Transverse colon (tissue), 4 donors: ENCODE results near the gene GASK1A. TPM values are rescaled to one million over a fixed set of nuclear protein-coding genes. Genes with fewer than 3 reads are reported as not detected.

Source experiments
- DNase-seq: peaks from one replicate; pipeline ENCODE4 v3.0.0-alpha.2; 2019
- H3K27ac ChIP-seq, 4 donors: fragments of 200-600 bp; sonication (generic); 2 replicates each; pipeline ENCODE4 v1.5.1; 2016 to 2018; ENCODE audit warnings: inconsistent platforms in 4 of 4
- H3K27me3 ChIP-seq: fragments of 200-600 bp; sonication (generic); 2 replicates; pipeline ENCODE4 v1.5.1; 2017; ENCODE audit warnings: inconsistent platforms
- H3K36me3 ChIP-seq, 4 donors: fragments of 200-600 bp; sonication (generic); 2 replicates each; pipeline ENCODE4 v1.5.1; 2017 to 2019; ENCODE audit warnings: inconsistent platforms in 4 of 4
- H3K4me1 ChIP-seq, 4 donors: fragments of 200-600 bp; sonication (generic); 2 replicates each; pipeline ENCODE4 v1.5.1; 2017 to 2020; ENCODE audit warnings: inconsistent platforms in 4 of 4
- H3K4me3 ChIP-seq, 4 donors: fragments of 200-600 bp; sonication (generic); 1 replicate in 1 of 4; 2 replicates in 3 of 4; pipeline versions ENCODE4 v1.5.1 to v1.6.1; 2017 to 2019; ENCODE audit warnings: inconsistent platforms in 4 of 4
- H3K9me3 ChIP-seq, 2 donors: fragments of 200-600 bp; sonication (generic); 2 replicates each; pipeline ENCODE4 v1.5.1; 2017 to 2019; ENCODE audit warnings: inconsistent platforms in 2 of 2
- EP300 ChIP-seq: sonication (generic); formaldehyde crosslinking; IDR thresholded peaks from one replicate; pipeline ENCODE4 v1.6.1; 2017; ENCODE audit warnings: antibody characterized with exemption, low read depth
- POLR2A ChIP-seq: fragments of 450-650 bp; IDR thresholded peaks from one replicate; pipeline ENCODE4 v1.6.1; 2016; ENCODE audit warnings: antibody characterized with exemption, mild to moderate bottlenecking, moderate library complexity
- POLR2AphosphoS5 ChIP-seq, 3 donors: sonication (generic); formaldehyde crosslinking; IDR thresholded peaks; one replicate each; pipeline ENCODE4 v1.6.1; 2016; ENCODE audit warnings: antibody characterized with exemption in 3 of 3
- WGBS, 2 donors: methylation state at CpG; one replicate each; pipeline ENCODE4 v1.1.5; 2018; ENCODE audit warnings: low coverage in 1 of 2; 5-methylcytosine and 5-hydroxymethylcytosine counted together
- in situ Hi-C, 4 donors: fragments of 200-750 bp; cut with MboI; loops; one replicate each; pipeline versions ENCODE4 v1.15.0 to v1.15.1; 2017; ENCODE audit warnings: low sequenced_read_pairs in 3 of 4, low pct_ligation_motif_present in 1 of 4, low pct_unique_long_range_greater_than_20kb in 1 of 4
- intact Hi-C: fragments of 100-400 bp; cut with DNase I; formaldehyde crosslinking; loops from one replicate; pipeline ENCODE4 v1.15.1; 2023; ENCODE audit warnings: low total_unique reads
- total RNA-seq, 4 donors: library from RNA; depleted of rRNA; stranded (reverse); fragments of >200 nt; gene quantifications; one replicate each; pipeline ENCODE4 v1.1.0, GENCODE V29; 2016
- TF ChIP-seq, protein P1 (sequence below), 5 experiments: fragments of 200-600 bp in 3 of 5; fragments of 450-650 bp in 2 of 5; sonication (generic) in 3 of 5; IDR thresholded peaks; 1 replicate in 2 of 5; 2 replicates in 3 of 5; pipeline ENCODE4 v1.5.1; 2016 to 2017; ENCODE audit warnings: antibody characterized with exemption in 5 of 5, inconsistent platforms in 3 of 5, mild to moderate bottlenecking in 2 of 5, moderate library complexity in 1 of 5

The GASK1A gene
- total RNA-seq, 4 donors from 2014 or later = 0.75 to 5.9 (median 3.6) TPM

DNA sequence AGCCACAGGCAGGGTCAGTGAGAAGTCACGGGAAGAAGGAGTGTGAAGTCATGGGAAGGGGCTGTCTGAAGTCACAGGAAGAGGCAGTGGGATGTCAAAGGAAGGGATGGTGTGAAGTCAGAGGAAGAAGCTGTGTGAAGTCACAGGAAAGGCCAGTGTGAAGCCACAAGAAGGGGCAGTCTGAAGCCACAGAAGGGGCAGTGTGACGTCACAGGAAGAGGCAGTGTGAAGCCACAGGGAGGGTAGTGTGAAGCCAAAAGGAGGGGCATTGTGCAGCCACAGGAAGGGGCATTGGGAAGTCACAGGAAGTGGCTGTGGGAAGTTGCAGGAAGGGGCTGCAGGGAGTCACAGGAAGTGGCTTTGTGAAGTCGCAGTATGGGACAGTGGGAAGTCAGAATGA, 35.1 kb downstream of the GASK1A start:
- no peak overlapping the region for H3K27ac ChIP-seq
- peaks cover 0 to 4% (median 0%) of the 10 kb centered on the region in 4 donors for H3K4me1 ChIP-seq

DNA sequence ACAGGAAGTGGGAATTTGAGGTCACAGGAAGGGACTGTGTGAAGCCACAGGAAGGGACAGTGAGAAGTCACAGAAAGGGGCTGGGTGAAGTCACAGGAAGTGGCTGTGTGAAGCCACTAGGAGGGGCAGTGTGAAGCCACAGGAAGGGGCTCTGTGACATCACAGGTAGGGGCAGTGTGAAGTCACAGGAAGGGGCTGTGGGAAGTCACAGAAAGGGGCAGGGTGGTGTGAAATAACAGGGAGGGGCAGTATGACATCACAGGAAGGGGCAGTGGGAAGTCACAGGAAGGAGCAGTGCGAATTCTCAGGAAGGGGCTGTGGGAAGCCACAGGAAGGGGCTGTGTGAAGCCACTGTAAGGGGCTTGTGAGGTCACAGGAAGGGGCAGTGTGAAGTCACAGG, 35.8 kb downstream of the GASK1A start:
- H3K4me1 ChIP-seq = peaks cover 0 to 7% (median 0%) of the 10 kb centered on the region in 4 donors
- no peaks in the 10 kb centered on the region for H3K36me3 ChIP-seq
- no peak for DNase-seq
- no peak overlapping the region for H3K27ac ChIP-seq
- no peaks in the 10 kb centered on the region for H3K27me3 ChIP-seq
- no peak overlapping the region for H3K4me3 ChIP-seq
- in situ Hi-C loops = no loop called here
- TF ChIP-seq, protein P1, sequence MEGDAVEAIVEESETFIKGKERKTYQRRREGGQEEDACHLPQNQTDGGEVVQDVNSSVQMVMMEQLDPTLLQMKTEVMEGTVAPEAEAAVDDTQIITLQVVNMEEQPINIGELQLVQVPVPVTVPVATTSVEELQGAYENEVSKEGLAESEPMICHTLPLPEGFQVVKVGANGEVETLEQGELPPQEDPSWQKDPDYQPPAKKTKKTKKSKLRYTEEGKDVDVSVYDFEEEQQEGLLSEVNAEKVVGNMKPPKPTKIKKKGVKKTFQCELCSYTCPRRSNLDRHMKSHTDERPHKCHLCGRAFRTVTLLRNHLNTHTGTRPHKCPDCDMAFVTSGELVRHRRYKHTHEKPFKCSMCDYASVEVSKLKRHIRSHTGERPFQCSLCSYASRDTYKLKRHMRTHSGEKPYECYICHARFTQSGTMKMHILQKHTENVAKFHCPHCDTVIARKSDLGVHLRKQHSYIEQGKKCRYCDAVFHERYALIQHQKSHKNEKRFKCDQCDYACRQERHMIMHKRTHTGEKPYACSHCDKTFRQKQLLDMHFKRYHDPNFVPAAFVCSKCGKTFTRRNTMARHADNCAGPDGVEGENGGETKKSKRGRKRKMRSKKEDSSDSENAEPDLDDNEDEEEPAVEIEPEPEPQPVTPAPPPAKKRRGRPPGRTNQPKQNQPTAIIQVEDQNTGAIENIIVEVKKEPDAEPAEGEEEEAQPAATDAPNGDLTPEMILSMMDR (IDR thresholded peaks at IDR 0.05) = no peak
- no peak for TF ChIP-seq POLR2AphosphoS5 (IDR thresholded peaks at IDR 0.05)
- TF ChIP-seq EP300 = no peak
- TF ChIP-seq POLR2A = no peak
- no peaks in the 10 kb centered on the region for H3K9me3 ChIP-seq
- WGBS, 2 donors = 41 to 63% methylated on average over 1 of the region's 1 CpG
- intact Hi-C loops = no loop called here

More for the DNA sequence above, 35.1 kb downstream of the GASK1A start:
- in situ Hi-C loops (no loop called here), intact Hi-C loops (no loop called here)
- H3K9me3 ChIP-seq = no peaks in the 10 kb centered on the region
- TF ChIP-seq EP300 (no peak), POLR2AphosphoS5 (IDR thresholded peaks at IDR 0.05) (no peak)
- H3K27me3 ChIP-seq = no peaks in the 10 kb centered on the region
- H3K36me3 ChIP-seq = no peaks in the 10 kb centered on the region
- 76 to 89% methylated on average over 3 of the region's 3 CpGs for WGBS, 2 donors
- no peak for DNase-seq
- no peak overlapping the region for H3K4me3 ChIP-seq

DNA sequence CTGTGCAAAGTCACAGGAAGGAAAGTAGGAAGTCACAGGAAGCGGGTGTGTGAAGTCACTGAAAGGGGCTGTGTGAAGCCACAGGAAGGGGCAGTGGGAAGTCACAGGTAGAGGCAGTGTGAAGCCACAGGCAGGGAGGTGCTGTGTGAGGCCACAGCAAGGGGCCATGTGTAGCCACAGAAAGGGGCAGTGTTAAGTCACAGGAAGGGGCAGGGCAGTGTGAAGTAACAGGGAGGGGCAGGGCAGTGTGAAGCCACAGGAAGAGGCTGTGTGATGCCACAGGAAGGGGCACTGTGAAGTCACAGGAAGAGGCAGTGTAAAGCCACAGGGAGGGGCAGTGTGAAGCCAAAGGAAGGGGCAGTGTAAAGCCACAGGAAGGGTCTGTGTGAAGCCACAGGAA, 36.5 kb downstream of the GASK1A start:
- no peak for DNase-seq
- Histone ChIP-seq H3K27me3 (no peaks in the 10 kb centered on the region), H3K27ac (no peak overlapping the region), H3K36me3 (no peaks in the 10 kb centered on the region), H3K4me1 (peaks cover 0 to 7% (median 0%) of the 10 kb centered on the region in 4 donors), H3K9me3 (no peaks in the 10 kb centered on the region), H3K4me3 (no peak overlapping the region)
- in situ Hi-C loops = no loop called here
- WGBS, 2 donors = 85% methylated on average over 1 of the region's 1 CpG; no CpG with 5 or more reads in 1 of the 2 donors
- TF ChIP-seq, protein P1 (IDR thresholded peaks at IDR 0.05) = no peak
- TF ChIP-seq POLR2AphosphoS5 (IDR thresholded peaks at IDR 0.05) (no peak), EP300 (no peak), POLR2A (no peak)
- intact Hi-C loops = no loop called here

DNA sequence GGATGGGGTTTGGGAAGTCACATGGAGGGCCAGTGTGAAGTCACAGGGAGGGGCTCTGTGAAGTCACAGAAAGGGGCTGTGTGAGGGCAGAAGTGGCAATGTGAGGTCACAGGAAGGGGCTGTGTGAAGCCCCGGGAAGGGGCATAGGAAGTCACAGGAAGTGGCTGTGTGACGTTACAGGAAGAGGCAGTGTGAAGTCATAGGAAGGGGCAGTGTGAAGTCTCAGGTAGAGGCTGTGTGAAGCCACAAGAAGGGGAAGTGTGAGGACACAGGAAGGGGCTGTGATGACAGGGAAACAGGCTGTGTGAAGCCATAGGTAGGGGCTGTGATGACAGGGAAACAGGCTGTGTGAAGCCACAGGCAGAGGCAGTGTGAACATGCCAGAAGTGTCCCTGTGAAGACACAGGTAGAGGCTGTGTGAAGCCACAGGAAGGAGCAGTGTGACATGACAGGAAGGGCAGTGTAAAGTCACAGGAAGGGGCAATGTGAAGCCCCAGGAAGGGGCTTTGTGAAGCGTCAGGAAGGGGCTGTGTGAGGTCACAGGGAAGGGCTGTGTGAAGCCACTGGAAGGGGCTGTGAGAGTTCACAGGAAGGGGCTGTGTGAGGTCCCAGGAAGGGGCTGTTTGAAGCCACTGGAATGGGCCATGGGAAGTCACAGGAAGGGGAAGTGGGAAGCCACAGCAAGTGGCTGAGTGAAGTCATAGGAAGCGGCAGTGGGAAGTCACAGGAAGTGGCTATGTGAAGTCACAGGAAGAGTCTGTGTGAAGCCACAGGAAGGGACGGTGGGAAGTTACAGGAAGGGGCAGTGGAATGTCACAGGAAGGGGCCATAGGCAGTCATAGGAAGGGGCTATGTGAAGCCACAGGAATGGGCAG, 37.1 kb downstream of the GASK1A start:
- intact Hi-C loops (no loop called here), in situ Hi-C loops (no loop called here)
- DNase-seq = no peak
- 57 to 67% methylated on average over 4 to 5 of the region's 5 CpGs for WGBS, 2 donors
- TF ChIP-seq, protein P1 (IDR thresholded peaks at IDR 0.05) = no peak
- no peak for TF ChIP-seq POLR2AphosphoS5 (IDR thresholded peaks at IDR 0.05)
- TF ChIP-seq EP300 = no peak
- no peak for TF ChIP-seq POLR2A
- Histone ChIP-seq H3K4me3 (no peak overlapping the region), H3K27me3 (no peaks in the 10 kb centered on the region), H3K4me1 (peaks cover 0 to 7% (median 0%) of the 10 kb centered on the region in 4 donors), H3K36me3 (no peaks in the 10 kb centered on the region), H3K27ac (no peak overlapping the region), H3K9me3 (no peaks in the 10 kb centered on the region)
